AML-193 (cell line): Measurements from ENCODE around the gene CLDN24.

Experiments used
- DNase-seq, 2 experiments: peaks; one replicate each; lab custom pipeline; 2025; lab: John Stamatoyannopoulos, UW

Gene CLDN24

GRCh38 chr4:183321079-183321478, 1.1 kb downstream of the CLDN24 start:
- DNase-seq: no peak

GRCh38 chr4:183320211-183321059, 1.8 kb downstream of the CLDN24 start, which contains the start of gene CLDN22:
Gene CLDN22 (minus strand): TSS chr4:183320276. CDS start chr4:183320218, 58 bp downstream.
- DNase-seq: no peak

GRCh38 chr4:183318656-183319055, 3.6 kb downstream of the CLDN24 start:
- no peak for DNase-seq

- DNase-seq: no peak
Observed at GRCh38 chr4:183314806-183315205, 7.4 kb downstream of the CLDN24 start.

GRCh38 chr4:183314336-183314735, 7.9 kb downstream of the CLDN24 start:
- no peak for DNase-seq

- no peak for DNase-seq
Observed at GRCh38 chr4:183312841-183313240, 9.4 kb downstream of the CLDN24 start.

GRCh38 chr4:183306811-183307210, 15.4 kb downstream of the CLDN24 start:
- DNase-seq: no peak

GRCh38 chr4:183304538-183304937, 17.7 kb downstream of the CLDN24 start:
- DNase-seq: no peak

- DNase-seq: no peak
Observed at GRCh38 chr4:183304067-183304466, 18.2 kb downstream of the CLDN24 start.

- no peak for DNase-seq
Observed at GRCh38 chr4:183303301-183303700, 18.9 kb downstream of the CLDN24 start.

- no peak for DNase-seq
Observed at GRCh38 chr4:183300655-183301054, 21.6 kb downstream of the CLDN24 start.

- DNase-seq: no peak
Observed at GRCh38 chr4:183300070-183300469, 22.2 kb downstream of the CLDN24 start.

- no peak for DNase-seq
Observed at GRCh38 chr4:183299464-183299863, 22.8 kb downstream of the CLDN24 start.

GRCh38 chr4:183297675-183298074, 24.6 kb downstream of the CLDN24 start:
- no peak for DNase-seq

GRCh38 chr4:183295711-183296110, 26.5 kb downstream of the CLDN24 start:
- DNase-seq: no peak

- no peak for DNase-seq
Observed at GRCh38 chr4:183291070-183291469, 31.2 kb downstream of the CLDN24 start.

GRCh38 chr4:183289688-183290087, 32.5 kb downstream of the CLDN24 start:
- DNase-seq: no peak

- no peak for DNase-seq
Observed at GRCh38 chr4:183288955-183289354, 33.3 kb downstream of the CLDN24 start.

- no peak for DNase-seq
Observed at GRCh38 chr4:183287677-183288076, 34.5 kb downstream of the CLDN24 start.

GRCh38 chr4:183287309-183287659, 34.9 kb downstream of the CLDN24 start:
- no peak for DNase-seq

- no peak for DNase-seq
Observed at GRCh38 chr4:183286590-183287308, 35.5 kb downstream of the CLDN24 start.

- no peak for DNase-seq
Observed at GRCh38 chr4:183285886-183286285, 36.3 kb downstream of the CLDN24 start.

GRCh38 chr4:183284965-183285364, 37.3 kb downstream of the CLDN24 start:
- DNase-seq: no peak
